HG02642 (cell line): ENCODE measurements around the gene CAVIN4.

Experiments
- ATAC-seq: cut with Tn5 transposase; IDR thresholded peaks from one replicate; pipeline ENCODE4 v1.9.1; 2021; ENCODE audit warnings: mild to moderate bottlenecking; ENCODE audit not compliant: unreplicated experiment, poor library complexity

Gene CAVIN4

DNA sequence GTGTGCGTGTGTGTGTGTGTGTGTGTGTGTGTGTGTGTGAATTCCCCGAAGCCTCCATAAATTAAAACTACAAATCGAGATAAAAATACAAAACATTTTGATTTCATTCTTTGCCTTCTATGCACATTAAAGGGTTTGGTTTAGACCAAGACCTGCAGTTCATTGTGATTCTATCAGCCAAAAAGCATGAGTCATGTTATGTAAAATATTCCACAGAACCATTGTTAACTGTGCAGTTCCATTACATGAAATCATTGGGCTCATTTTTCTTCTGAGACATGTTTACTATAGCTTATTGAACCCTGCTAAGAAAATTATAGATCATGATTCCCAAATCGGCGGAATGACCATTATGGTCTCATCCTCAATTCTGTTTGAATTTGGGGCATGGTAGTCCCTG is 11.7 kb downstream of the CAVIN4 start:
- no peak for ATAC-seq

DNA sequence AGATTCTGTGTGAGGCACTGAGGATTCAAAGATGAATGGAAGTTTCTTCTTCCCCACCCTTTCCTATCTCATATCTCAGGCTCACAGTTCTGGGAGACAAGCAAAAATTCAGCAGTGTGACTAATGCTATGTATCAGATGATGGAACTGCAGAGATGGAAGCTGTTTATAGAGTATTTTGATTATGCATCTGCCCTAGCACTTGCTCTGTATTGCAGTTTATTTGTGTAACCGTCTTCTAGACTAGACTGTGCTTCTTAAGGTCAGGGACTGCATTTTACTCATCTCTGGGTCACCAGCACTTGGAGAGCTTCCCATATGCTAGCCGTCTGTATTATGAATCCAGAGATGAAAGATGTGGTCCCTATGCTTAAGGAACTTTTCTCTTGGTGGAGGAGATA is 12.6 kb downstream of the CAVIN4 start:
- ATAC-seq: no peak

DNA sequence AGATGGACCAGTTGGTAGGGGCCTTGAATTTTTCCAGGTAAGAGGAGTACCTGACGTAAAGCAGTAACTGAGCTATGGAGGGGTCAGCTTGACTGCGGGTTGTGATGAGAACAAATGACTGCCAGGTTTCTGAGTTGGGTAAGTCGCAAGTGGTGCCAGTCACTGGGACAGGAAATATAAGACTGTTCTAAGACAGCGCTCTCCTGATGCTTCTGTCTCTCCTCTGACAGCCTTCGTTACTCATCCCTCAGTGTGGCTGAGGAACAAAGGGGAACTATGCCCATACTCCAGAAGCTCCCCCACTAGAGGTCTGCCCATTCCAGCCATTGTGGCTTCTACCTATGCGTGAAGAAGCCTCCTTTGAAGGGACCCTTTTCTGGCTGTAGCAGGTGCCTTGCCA is 13.3 kb downstream of the CAVIN4 start:
- no peak for ATAC-seq

DNA sequence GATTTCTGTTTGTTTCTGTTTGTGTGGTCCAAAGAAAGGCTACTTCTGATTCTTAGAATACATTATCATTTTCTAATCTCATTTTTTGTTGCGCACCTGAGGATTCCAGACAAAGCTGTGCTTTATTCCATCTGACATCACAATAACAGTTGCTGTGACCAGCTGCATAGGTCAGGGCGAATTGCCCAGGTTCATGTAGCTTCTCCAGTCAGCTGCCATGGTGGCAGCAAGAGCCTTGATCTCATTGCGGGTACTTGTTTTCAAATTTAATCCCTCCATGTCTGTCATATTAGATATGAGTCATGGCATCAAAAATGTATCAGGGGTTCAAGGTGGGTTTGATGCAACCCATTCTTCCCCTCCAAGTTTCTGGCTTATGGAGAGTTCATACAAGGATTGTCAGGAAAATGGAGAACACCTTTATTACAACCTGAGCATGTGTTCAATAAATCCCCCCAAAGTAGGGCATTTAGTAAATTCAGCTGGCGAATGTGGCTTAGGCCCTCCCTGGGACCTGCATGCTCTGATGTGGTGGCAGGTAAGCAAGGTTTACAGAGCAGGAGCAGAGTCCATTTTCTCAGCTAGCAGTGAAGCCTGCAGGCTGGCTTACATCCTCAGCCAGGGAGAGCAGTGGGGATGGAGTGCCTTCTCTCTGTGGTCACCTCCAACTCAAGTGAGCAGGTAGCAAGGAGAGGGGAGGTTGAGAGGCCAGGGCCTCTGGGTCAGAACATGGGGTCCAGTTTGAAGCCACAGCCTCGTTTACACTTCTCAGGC is 13.9 kb downstream of the CAVIN4 start:
- no peak for ATAC-seq

DNA sequence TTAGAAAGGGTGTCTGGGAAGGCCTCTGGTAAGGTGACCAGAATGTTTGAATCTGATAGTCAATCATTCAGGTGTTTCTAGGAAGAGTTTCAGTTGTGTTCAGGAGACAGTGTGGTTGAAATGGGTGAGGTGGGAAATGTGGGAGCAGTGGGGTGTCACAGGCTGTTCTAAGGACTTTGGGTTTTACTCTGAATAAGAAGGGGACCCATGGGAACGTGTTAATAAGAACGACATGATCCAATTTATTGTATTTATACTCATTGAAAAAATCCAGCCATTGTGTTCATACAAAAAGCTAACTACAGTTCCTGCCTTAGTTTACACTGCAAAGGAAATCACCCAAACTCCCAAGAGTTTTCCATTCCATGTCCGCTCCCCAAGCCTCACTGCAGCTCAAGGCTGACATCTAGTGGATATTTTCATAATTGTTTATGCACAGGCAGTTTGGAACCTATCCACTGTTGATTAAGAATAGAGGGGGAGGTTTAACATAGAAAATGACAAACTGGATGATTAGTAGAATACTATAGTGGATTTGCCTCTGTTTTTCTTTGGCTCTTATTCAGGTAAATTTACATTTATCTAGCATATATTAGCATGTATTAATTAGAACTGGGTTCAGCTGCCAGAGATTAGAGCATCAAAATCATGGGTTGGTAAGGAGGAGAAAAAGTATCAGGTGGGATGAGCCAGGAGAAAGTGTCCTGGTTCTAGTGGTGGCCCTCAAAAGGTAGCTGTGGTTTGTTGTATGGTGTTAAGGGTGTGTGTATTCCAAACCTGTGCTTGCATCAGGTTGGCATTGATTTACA is 17.7 kb downstream of the CAVIN4 start:
- ATAC-seq: no peak

DNA sequence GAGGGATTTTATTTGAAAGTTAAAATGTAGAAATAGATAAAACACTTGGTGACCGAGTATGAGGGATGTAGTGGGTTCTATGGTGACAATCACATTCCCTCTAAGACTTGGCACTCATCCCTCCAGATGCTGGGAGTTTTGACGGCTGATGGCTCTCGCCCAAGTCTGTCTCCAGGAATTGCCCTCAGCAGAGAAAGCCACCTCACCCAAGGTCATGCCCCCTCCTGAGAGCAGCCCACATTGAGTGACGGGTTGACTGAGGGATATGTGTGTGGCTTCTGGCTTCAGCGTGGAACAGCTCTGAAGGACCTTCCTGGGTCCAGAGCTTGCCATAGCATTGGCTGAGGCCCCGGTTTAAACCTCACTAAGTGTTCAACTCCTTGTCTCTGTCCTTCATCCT is 19.4 kb downstream of the CAVIN4 start:
- ATAC-seq: no peak

DNA sequence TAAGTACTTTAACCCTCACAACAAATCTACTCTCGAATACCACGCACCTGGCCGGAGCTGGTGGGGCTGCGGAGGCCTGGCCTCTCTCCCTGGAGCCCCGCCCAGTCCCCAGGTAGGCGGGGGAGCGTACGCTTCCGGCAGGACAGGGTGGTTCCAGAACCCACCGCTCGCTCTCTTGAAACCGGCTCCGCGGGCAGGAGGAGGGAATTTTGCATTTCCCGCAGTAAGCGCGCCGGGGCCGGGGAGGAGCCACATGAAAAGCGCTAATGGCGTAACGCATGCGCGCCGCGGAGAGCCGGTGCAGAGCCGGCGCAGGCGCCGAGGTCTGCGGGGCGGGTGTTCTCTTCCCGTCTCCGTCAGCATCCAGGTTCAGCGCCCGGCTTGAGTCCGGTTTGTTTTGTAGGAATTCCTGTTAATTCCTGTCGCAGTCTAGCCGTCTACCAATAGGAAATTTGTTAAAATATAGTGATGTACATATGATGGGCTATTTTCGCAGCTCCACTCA is 20.8 kb downstream of the CAVIN4 start:
- ATAC-seq: peak; percentile 84

DNA sequence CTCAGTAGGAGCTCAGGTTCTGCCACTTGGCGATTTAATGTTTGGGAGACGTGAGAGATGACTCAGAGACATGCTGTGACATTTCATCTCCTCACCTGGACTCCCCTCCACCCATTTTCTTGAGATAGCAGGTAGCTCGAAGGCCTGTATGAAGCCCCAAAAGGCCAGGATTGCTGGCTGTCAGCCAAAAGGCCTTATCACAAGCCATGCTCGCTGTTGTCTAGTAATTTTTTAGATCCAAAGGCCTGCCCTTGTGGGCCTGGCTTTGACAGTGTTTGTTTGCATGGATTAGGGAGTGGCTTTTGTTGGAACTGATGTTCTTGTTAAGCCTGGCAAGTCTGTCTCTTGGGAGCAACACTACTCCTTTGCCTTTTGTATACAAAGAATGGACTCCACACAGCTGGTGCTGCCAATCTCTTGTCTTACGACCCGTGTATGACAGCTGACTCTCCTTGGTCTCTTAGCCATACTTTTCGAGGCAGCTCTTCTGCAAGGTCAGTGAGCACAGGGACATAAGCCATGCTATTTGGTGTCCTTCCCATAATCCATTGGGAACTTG is 22.7 kb downstream of the CAVIN4 start:
- no peak for ATAC-seq

DNA sequence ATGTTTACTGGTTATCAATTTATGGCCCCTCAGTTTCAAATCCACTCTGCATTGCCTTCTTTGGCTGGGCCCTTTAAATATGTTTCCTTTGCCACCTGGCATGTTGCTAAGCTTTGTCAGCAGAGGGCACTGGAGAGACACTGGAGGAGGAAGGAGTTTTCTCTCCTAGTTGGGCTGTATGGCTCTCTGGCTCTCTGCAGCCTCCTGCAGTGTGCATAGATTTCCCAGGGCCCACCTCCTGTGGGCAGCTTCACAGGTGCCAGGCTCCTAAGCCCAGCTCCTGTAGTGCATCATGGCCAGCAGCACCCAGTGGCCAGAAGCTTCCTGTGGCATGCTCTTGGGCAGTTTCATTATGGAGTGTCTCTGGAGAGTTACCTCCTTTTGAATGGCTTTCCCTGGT is 23.3 kb downstream of the CAVIN4 start:
- peak; percentile 53 for ATAC-seq

DNA sequence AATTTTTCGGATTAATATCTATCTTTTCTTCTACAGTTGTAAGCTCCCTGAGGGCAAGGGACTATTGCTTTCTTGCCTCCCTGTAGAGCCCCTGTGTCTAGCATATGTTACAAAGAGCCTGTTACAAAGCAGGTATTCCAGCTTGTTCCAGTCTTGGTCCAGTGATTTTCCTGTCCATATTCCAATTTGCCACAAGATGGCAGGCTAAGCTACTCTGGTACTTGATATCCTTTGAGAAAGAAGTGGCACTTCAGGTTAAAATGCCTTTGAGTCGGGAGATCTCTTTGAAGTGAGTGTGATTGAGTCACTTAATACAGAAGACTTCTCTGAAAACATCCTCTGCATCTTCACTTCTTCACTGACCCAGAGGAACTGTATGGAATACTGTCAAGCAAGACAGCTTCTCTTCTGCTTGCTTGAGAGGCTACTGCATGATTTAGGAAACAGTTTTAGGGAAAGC is 24.5 kb downstream of the CAVIN4 start:
- ATAC-seq: no peak

DNA sequence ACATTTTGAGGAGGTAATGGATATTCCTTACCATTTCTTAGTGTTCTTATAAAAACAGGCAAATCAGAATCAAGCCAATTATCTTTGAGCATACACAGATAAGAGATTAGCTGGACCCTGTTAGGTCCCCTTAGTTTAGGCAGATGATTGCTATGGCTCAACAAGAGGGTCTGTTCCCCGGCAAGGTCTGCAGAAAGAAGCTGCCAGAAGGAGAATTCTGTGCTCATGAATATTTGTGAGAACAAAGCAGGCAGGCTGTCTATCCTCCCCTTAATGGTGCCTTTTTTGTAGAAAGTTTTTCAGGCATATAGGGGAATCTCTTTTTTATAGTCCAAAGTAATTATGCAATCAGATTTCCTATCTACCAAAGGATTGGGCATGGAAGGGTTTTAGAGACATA is 27.5 kb downstream of the CAVIN4 start:
- no peak for ATAC-seq

DNA sequence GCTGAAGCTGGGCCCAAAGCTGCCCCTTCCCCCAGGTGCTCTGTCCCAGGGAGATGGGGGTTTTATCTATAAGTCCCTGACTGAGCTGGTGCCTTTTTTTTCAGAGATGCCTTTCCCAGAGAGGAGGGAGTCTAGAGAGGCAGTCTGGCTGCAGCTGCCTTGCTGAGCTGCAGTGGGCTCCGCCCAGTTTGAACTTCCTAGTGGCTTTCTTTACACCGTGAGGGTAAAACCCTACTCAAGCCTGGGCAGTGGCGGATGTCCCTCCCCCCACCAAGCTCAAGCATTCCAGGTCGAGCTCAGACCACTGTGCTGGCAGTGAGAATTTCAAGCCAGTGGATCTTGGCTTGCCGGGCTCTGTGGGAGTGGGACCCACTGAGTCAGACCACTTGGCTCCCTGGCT is 41.3 kb downstream of the CAVIN4 start:
- ATAC-seq: no peak

DNA sequence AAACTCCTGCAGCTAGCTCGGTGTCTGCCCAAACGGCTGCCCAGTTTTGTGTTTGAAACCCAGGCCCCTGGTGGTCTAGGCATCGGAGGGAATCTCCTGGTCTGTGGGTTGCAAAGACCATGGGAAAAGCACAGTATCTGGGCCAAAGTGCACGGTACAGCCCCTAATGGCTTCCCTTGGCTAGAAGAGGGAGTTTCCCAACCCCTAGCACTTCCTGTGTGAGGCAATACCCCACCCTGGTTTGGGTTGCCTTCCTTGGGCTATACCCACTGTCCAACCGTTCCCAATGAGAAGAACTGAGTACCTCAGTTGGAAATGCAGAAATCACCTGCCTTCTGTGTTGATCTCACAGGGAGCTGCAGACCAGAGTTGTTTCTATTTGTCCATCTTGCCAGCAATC is 41.8 kb downstream of the CAVIN4 start:
- no peak for ATAC-seq

DNA sequence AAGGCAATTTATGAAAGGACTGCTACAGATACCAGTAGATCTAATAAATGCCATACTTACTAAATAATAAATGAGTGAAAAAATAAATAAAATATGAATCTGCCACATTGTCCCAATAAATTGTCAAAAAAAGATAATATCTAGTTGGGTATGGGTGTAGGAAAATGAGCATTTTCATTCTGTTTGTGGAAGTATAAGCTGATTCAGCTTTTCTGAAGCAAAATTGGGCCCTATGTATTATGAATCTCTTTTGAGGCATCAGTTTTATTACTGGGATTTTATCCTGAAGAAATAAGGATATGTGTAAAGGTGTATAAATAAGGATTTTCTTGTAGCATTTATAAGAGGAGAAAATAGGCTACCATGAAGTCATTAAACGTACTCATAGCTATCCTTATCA is 46.1 kb downstream of the CAVIN4 start:
- no peak for ATAC-seq

DNA sequence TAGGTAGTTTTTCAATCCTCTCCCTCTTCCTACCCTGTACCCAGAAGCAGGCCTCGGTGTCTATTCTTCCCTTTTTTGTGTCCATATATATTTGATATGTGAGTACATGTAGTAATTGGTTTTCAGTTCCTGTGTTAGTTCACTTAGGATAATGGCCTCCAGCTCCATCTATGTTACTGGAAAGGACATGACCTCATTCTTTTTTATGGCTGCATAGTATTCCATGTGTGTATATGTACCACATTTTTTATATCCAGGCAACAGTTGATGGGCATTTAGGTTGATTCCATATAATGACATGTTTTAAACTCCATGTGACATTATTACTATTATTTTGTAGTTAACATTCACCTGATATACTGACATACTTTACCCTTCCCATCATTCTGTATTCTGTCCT is 49.1 kb downstream of the CAVIN4 start:
- no peak for ATAC-seq

DNA sequence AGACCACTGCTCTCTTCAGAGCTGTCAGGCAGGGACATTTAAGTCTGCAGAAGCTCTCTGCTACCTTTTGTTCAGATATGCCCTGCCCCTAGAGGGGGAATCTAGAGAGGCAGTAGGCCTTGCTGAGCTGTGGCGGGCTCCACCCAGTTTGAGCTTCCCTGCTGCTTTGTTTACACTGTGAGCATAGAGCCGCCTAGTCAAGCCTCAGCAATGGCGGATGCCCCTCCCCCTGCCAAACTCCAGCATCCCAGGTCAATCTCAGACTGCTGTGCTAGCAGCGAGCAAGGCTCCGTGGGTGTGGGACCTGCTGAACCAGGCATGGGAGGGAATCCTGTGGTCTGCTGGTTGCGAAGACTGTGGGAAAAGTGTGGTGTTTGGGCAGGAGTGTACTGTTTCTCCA is 59.9 kb downstream of the CAVIN4 start:
- ATAC-seq: no peak
